ENCODE data around the gene TLX1. TPM values are rescaled to one million over a fixed set of nuclear protein-coding genes. Genes with fewer than 3 reads are reported as not detected.

The TLX1 gene
- total and polyA plus RNA-seq, 9 of the 15 experiments (the other 6 are each of a cell fraction or from before 2014, with no cell fraction given), result 0.03 to 3.3 (median 0.19) TPM; not detected in 1

GRCh38 chr10:101145750-101146391, 14.8 kb downstream of the TLX1 start:
- no peaks in the 10 kb centered on the region for H3K79me2 ChIP-seq (ENCODE audit: control insufficient read depth, insufficient read depth, low read length)
- BruUV-seq (replicated peaks), result no TSS peak
- H3K4me1 ChIP-seq (replicated peaks in 1 of 2; ENCODE audit: control insufficient read depth in 2 of 2, insufficient read depth in 2 of 2, low read length in 2 of 2), result peaks cover 0 to 18% of the 10 kb centered on the region in 2 experiments; a peak in 3 of 5 replicates
- no peaks in the 10 kb centered on the region for H3K36me3 ChIP-seq (ENCODE audit: control insufficient read depth, insufficient read depth, low read length)
- ATAC-seq (no peak), FAIRE-seq (no peak), DNase-seq (ENCODE audit: extremely low read depth in 1 of 4, low spot score in 3 of 4) (no peak)
- ChIA-PET CTCF (ENCODE audit: low intra/inter-chr PET ratio) (interaction anchor here (1.2 kb wide), 1 partner anchor 127 kb away, joined by 3 read pairs; no protein-coding TSS in a partner anchor), POLR2A (interaction anchor here (0.6 kb wide), 1 partner anchor 15 kb away, joined by 3 read pairs; no protein-coding TSS in a partner anchor)
- H3K4me3 ChIP-seq, result no peak overlapping the region
- intact Hi-C loops (cut with micrococcal nuclease) (no loop called here), in situ Hi-C loops (cut with MboI) (no loop called here)
- H4K20me1 ChIP-seq (replicated peaks; ENCODE audit: control insufficient read depth, insufficient read depth, low read length), result no peaks in the 10 kb centered on the region
- H3K9me1 ChIP-seq (ENCODE audit: control insufficient read depth, insufficient read depth, low read length), result no peaks in the 10 kb centered on the region
- 6% methylated on average over 10 of the region's 40 CpGs for whole genome bisulfite sequencing (ENCODE audit: insufficient coverage, low coverage, missing lambda C conversion rate)
- 0 out of 2 replicates have a peak, but pooled peaks cover 2% of the 10 kb centered on the region for H3K9me3 ChIP-seq (replicated peaks; ENCODE audit: control insufficient read depth, insufficient read depth, low read depth, low read length)
- no peak overlapping the region for H2AFZ ChIP-seq (ENCODE audit: low read depth, low read length)
- H3K27me3 ChIP-seq (ENCODE audit: control insufficient read depth in 2 of 2, insufficient read depth in 2 of 2, low read length in 2 of 2), result peaks cover 33 to 40% of the 10 kb centered on the region in 2 experiments; a peak in 4 of 5 replicates
- TF ChIP-seq GTF2F1 (IDR thresholded peaks at IDR 0.05; ENCODE audit: low read depth, low read length) (no peak), PHB2 (IDR thresholded peaks at IDR 0.05; ENCODE audit: low read depth) (no peak), ZBTB8A (IDR thresholded peaks at IDR 0.05; ENCODE audit: partially characterized antibody) (no peak), COPS2 (conservative IDR thresholded peaks at IDR 0.05) (no peak), NKRF (IDR thresholded peaks at IDR 0.05; ENCODE audit: borderline replicate concordance) (no peak), SMARCA5 (IDR thresholded peaks at IDR 0.05) (no peak), ESRRB (CRISPR knock-in tag; IDR thresholded peaks at IDR 0.05; ENCODE audit: borderline replicate concordance) (no peak), KDM5B (IDR thresholded peaks at IDR 0.05; ENCODE audit: insufficient replicate concordance, low read depth, low read length) (no peak), CBX3 (IDR thresholded peaks at IDR 0.05; ENCODE audit: borderline replicate concordance in 1 of 2, low read length in 2 of 2) (no peak)
- H3K4me2 ChIP-seq (ENCODE audit: insufficient read depth, low read length), result no peak overlapping the region
- no peak overlapping the region for H3K9ac ChIP-seq (ENCODE audit: insufficient read depth in 1 of 2, low read depth in 2 of 2, low read length in 2 of 2)
- H3K27ac ChIP-seq (ENCODE audit: extremely low read depth, low read depth, low read length), result no peak overlapping the region
